Activated CD4-positive, alpha-beta T cell treated with anti-CD3 and anti-CD28 coated beads, Interleukin-2, amount 50 U/mL, for 48 hours (primary cell): ENCODE data around the gene SIT1.
"Not testable (repeated sequence)": the region's sequence is repeated elsewhere in the genome, so short reads cannot be mapped to it uniquely, and the experiment has no call there.

ENCODE experiments used
- DNase-seq, 2 experiments: peaks; one replicate each; pipeline ENCODE4 v3.0.0-alpha.2; 2020

The SIT1 gene

GRCh38 chr9:35658137-35658967 lies 7.6 kb upstream of the SIT1 start, which contains the start of gene CCDC107:
Gene CCDC107, plus strand, starts transcription at chr9:35658292. Its CDS starts 88 bp downstream, at chr9:35658380.
- peak; percentile 79 to 83 for DNase-seq

GRCh38 chr9:35657546-35658136 lies 6.9 kb upstream of the SIT1 start, which contains the start of gene RMRP:
Gene RMRP, minus strand, starts transcription at chr9:35658019.
- peak; percentile 96 to 97 for DNase-seq

GRCh38 chr9:35656831-35657545 lies 6.3 kb upstream of the SIT1 start:
- DNase-seq = no peak

DNA sequence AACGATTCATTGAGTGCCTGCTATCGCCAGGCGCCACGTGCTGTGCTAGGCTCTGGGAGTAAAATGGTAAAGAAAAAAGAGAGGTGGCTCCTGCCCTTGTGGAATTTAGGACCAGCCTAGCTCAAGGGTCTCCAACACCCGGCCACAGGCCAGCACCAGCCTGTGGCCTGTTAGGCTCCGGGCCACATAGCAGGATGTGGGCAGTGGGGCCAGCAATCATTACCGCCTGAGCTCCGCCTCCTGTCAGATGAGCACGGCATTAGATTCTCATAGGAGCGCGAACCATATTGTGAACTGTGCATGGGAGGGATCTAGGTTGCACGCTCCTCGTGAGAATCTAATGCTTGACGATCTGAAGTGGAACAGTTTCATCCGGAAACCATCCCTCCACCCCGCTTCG lies 5.6 kb upstream of the SIT1 start:
- DNase-seq = no peak

DNA sequence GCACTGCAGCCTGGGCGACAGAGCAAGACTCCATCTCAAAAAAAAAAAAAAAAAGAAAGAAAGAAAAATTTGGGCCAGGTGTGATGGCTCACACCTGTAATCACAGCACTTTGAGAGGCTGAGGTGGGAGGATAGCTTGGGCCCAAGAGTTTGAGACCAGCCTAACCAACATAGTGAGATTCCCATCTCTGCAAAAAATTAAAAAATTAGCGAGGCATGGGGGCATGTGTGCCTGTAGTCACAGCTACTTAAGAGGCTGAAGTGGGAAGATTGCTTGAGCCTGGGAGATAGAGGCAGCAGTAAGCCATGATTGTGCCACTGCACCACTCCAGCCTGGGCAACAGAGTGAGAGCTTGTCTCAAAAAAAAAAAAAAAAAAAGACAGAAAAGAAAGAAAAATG lies 2.9 kb upstream of the SIT1 start:
- DNase-seq = no peak

DNA sequence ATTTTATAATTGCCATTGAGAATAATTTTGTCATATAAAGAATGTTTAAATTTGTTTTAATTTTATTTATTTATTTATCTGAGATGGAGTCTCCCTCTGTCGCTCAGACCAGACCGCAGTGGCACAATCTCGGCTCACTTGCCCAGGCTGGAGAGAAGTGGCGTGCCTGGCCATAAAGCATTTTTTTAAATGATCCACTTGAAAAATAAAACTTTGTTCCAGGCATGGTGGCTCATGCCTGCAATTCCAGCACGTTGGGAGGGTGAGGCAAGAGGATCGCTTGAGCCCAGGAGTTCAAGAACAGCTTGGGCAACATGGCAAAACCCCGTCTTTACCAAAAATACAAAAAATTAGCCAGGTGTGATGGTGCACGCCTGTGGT lies 2.1 kb upstream of the SIT1 start:
- DNase-seq = no peak

DNA sequence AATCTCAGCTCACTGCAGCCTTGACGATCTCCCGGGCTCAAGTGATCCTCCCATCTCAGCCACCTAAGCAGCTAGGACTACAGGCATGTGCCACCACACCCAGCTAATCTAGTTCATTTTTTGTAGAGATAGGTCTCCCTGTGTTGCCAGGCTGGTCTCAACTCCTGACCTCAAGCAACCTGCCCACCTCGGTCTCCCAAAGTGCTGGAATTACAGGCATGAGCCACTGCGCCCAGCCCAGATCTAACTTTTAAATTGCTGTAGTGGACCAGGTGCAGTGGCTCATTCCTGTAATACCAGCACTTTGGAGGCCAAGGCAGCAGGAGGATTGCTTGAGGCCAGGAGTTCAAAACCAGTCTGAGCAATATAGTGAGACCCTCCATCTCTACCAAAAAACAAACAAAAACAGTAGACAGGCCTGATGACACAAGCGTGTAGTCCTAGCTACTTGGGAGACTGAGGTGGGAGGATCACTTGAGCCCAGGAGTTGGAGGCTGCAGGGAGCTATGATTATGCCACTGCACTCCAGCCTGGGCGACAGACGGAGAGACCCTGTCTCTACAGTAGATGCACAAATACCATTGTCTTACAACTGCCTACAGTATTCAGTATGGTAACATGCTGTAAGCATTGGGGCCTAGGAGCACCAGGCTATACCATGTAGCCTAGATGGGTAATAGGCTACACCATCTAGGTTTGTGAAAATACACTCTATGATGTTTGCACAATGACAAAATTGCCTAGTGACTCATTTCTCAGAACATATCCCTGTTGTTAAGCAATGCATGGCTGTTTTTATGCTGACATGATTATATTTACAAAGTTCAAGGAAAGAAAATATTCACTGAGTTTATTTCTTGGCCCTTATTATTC lies 1.5 kb upstream of the SIT1 start:
- DNase-seq = no peak

DNA sequence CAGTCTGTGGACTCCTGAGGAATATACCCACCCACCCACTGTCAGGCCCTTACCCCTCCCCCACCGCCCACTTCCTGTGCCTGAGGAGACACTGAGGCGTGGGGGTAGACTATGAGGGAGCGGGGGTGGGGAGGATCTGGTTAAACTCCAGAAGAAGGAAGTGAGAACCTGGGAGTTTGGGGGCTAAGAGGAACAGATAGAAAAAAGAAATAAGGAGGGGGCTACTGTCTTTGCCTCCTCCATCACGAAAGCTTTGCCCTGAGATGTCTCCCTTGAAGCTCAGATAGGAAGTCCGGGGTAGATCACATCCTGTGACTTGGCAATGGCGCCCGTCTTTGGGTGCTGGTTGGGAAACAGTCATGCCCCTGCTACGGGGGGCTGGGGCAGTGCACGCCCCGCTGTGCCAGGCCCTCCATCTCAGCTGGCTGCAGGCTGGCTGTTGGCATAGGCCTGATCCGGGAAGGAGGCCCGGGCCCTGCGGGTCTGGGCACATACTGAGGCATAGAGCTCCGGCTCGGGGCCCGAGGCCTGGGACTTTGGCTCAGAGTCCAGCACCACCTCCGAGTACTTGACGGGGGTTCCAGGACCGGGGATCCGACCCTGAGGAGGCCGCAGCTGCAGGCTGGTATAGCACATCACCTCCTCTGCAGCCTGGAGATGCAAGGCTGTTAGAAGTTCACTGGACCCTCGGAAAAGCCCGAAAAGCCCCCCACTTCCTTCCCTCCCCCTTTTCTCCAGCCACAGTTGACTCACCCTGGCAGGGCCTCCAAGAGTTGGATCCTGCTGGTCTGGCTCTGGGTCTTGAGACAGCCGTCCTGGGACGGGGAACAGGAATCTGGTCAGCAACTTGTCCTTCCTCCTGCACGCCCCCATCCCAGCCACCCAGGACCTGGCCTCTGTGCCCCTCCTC lies 1.0 kb downstream of the SIT1 start:
- DNase-seq = peak; percentile 63 to 66

DNA sequence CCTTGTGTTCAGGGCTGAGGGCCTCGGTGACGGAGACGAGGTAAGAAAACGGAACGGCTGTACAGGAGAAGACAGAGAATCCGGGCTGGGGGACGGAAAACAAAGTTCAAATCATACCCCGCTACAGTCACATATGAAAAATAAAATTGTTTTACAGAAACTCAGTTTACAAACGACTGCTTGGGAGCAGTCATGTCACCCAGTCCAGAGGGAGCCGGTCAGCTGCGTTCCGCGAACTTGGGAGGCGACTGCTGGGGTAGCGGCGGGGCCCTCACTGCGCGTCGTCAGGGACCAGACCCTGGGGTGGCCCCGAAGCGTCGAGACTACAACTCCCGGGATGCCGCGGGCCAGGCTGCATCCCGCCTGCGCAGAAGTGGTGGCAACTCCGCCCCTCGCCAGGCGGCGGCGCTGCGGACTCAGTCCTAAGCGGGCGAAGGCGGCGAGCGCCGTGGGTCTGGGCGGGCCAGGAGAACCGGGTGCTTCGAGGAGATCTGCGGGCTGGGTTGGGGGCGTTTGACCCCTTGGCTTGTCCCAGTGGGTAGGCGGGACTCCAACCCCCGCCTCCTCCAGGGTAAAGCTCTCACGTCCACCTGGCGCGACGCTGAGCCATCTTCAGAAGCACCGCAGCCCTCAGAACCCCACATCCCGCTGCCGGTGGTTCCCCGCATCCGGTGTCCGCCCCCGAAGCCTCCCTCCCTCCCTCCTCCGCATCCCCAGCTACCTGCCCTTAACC lies 4.0 kb downstream of the SIT1 start:
- DNase-seq = peak; percentile 91 to 93

- no peak for DNase-seq
Measured at GRCh38 chr9:35646153-35646532, 4.6 kb downstream of the SIT1 start.

GRCh38 chr9:35645736-35646135 lies 5.0 kb downstream of the SIT1 start:
- DNase-seq = not testable (repeated sequence)

- no peak for DNase-seq
Measured at GRCh38 chr9:35643046-35643445, 7.7 kb downstream of the SIT1 start.

DNA sequence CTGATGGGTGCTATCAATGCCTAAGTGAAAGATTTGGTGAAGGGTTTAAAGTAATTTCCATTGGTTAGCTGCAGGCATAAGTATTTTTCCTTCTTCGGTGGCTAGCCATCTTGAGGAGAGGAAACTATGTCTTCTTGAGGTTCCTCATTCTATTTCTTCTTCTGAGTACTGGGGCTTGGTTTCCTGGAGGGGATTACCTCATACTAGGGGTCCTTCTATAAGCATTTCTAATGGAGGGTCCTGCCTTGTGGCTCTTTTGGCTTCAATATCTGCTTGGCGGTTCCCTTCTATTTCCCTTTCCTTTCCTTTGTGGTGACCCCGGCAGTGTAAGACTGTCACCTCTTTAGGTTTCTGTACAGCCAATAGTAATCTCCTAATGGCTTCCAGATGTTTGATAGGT lies 9.3 kb downstream of the SIT1 start:
- not testable (repeated sequence) for DNase-seq

DNA sequence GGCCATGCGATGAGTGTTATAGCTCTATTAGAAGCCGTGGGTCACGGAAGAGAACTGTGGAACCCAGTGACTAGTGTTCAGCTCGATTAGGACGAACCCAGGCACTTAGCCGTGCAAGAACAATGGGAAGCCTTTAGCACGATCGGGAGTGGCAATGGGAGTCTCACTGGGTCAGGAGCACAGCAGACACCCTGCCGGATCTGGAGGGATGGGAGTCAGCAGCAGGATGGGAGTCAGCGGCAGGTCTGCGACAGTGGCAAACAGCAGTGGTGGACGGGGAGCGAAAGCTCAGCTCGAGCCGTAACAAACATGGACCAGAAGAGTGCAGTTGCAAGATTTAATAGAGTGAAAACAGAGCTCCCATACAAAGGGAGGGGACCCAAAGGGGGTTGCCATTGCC lies 10.3 kb downstream of the SIT1 start:
- not testable (repeated sequence) for DNase-seq

GRCh38 chr9:35639631-35640030 lies 11.1 kb downstream of the SIT1 start:
- no peak for DNase-seq

- not testable (repeated sequence) for DNase-seq
Measured at GRCh38 chr9:35639225-35639624, 11.5 kb downstream of the SIT1 start.

GRCh38 chr9:35638751-35639150 lies 12.0 kb downstream of the SIT1 start:
- not testable (repeated sequence) for DNase-seq

DNA sequence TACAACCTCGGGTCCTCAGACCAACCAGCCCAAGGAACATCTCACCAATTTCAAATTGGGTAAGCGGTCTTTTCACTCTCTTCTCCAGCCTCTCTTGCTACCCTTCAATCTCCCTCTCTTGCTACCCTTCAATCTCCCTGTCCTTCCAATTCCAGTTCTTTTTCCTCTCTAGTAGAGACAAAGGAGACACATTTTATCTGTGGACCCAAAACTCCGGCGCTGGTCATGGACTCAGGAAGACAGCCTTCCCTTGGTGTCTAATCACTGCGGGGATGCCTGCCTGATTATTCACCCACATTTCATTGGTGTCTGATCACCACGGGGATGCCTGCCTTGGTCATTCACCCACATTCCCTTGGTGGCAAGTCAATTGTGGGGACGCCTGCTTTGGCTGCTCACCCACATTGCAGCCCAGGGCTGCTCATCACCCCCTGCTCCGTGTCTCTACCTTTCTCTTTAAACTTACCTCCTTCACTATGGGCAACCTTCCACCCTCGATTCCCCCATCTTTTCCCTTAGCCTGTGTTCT lies 13.2 kb downstream of the SIT1 start:
- DNase-seq = not testable (repeated sequence)

DNA sequence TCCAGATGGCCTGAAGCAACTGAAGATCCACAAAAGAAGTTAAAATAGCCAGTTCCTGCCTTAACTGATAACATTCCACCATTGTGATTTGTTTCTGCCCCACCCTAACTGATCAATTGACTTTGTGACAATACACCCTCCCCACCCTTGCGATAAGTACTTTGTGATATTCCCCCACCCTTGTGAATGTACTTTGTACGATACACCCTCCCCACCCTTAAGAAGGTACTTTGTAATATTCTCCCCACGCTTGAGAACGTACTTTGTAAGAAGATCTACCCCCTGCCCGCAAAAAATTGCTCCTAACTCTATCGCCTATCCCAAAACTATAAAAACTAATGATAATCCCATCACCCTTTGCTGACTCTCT lies 13.9 kb downstream of the SIT1 start:
- DNase-seq = not testable (repeated sequence)

- no peak for DNase-seq
Measured at GRCh38 chr9:35636135-35636876, 14.4 kb downstream of the SIT1 start.
